MM.1S (cell line): ENCODE data around the gene RTP5.

Source experiments
- CTCF ChIP-seq: fragments of 300-600 bp; sonication (generic); IDR thresholded peaks from 2 replicates; pipeline ENCODE4 v1.5.1; 2016; ENCODE audit warnings: antibody characterized with exemption, low read length, mixed read lengths
- EZH2 ChIP-seq: fragments of 300-600 bp; sonication (generic); optimal IDR thresholded peaks from 2 replicates; pipeline ENCODE3; 2017; ENCODE audit warnings: low read depth, mild to moderate bottlenecking, antibody characterized with exemption, low read length, mixed read lengths
- EZH2phosphoT487 ChIP-seq: fragments of 300-600 bp; sonication (generic); IDR thresholded peaks from 2 replicates; pipeline ENCODE4 v1.6.1; 2018; ENCODE audit warnings: antibody characterized with exemption, low read length

- no peak for TF ChIP-seq CTCF
- no peak for TF ChIP-seq EZH2phosphoT487
- no peak for TF ChIP-seq EZH2
Measured at GRCh38 chr2:241908686-241909420, 39.3 kb downstream of the RTP5 start.
